Chondrocyte (in vitro differentiated cells): ENCODE data around the gene BCAT1. TPM values are rescaled to one million over a fixed set of nuclear protein-coding genes. Genes with fewer than 3 reads are reported as not detected.
A peak's percentile ranks its signal among the peaks of the same experiment; 100 is the strongest.
"Not testable (repeated sequence)": the region's sequence is repeated elsewhere in the genome, so short reads cannot be mapped to it uniquely, and the experiment has no call there.

Experiments
- DNase-seq: peaks from one replicate; pipeline ENCODE4 v3.0.0; 2021; ENCODE audit warnings: mixed read lengths, low spot score
- H3K27ac Mint-ChIP-seq: one replicate; pipeline ENCODE4 v1.8.0; 2021; ENCODE audit warnings: mild to moderate bottlenecking, moderate library complexity, mixed read lengths; ENCODE audit not compliant: unreplicated experiment
- H3K27me3 Mint-ChIP-seq: 2 replicates; pipeline ENCODE4 v1.8.0; 2021; ENCODE audit warnings: low read depth, mixed read lengths
- H3K36me3 Mint-ChIP-seq: 2 replicates; pipeline ENCODE4 v1.8.0; 2021; ENCODE audit warnings: low read depth, mixed read lengths
- H3K4me1 Mint-ChIP-seq: 2 replicates; pipeline ENCODE4 v1.8.0; 2021; ENCODE audit warnings: low read depth, mild to moderate bottlenecking, mixed read lengths
- H3K4me3 Mint-ChIP-seq: one replicate; pipeline ENCODE4 v1.8.0; 2021; ENCODE audit warnings: mild to moderate bottlenecking, moderate library complexity, mixed read lengths; ENCODE audit not compliant: unreplicated experiment
- H3K9me3 Mint-ChIP-seq: 2 replicates; pipeline ENCODE4 v1.8.0; 2021; ENCODE audit warnings: low read depth, mixed read lengths
- CTCF ChIP-seq: fragments of 200-600 bp; sonication (generic); IDR thresholded peaks from 2 replicates; pipeline ENCODE4 v1.5.0; 2021; ENCODE audit warnings: antibody characterized with exemption, mild to moderate bottlenecking, moderate library complexity
- total RNA-seq: library from RNA; stranded (reverse); gene quantifications from 3 replicates; pipeline ENCODE4 v1.2.1, GENCODE V29; 2021

BCAT1 gene
- total RNA-seq, 1 donor from 2014 or later: 240 TPM

GRCh38 chr12:24880732-24881131 lies 68.2 kb downstream of the BCAT1 start:
- H3K36me3 Mint-ChIP-seq: peaks cover 36% of the 10 kb centered on the region
- peaks cover 10% of the 10 kb centered on the region for H3K4me1 Mint-ChIP-seq
- DNase-seq: no peak
- no peak overlapping the region for H3K27ac Mint-ChIP-seq
- no peak overlapping the region for H3K4me3 Mint-ChIP-seq
- H3K9me3 Mint-ChIP-seq: no peaks in the 10 kb centered on the region
- no peak for TF ChIP-seq CTCF
- H3K27me3 Mint-ChIP-seq: no peaks in the 10 kb centered on the region

- H3K27ac Mint-ChIP-seq: peak overlapping the region; percentile 52
- no peaks in the 10 kb centered on the region for H3K27me3 Mint-ChIP-seq
- H3K4me1 Mint-ChIP-seq: peaks cover 10% of the 10 kb centered on the region
- no peak for DNase-seq
- no peaks in the 10 kb centered on the region for H3K9me3 Mint-ChIP-seq
- H3K36me3 Mint-ChIP-seq: peaks cover 43% of the 10 kb centered on the region
- no peak overlapping the region for H3K4me3 Mint-ChIP-seq
- no peak for TF ChIP-seq CTCF
These were observed 69.3 kb downstream of the BCAT1 start for GRCh38 chr12:24879644-24880043.

DNA sequence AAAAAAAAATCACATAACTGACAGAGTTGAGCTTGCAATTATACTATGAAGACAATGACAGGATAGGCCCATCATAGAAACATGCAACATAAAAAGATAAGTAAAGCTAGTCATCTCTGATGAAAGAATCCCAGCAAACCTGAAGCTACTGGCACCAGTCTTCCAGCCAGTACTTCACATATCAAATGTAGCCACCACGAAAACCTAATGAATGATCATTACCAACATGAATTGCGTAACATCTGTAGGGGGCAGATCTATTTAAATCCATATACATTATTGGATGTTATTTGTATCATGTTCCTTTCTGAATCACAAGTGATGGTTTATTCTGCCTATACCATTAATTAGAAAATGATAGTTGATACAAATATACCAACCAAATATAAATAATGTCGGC lies 73.9 kb downstream of the BCAT1 start:
- Mint-ChIP-seq H3K27me3 (no peaks in the 10 kb centered on the region), H3K36me3 (peaks cover 43% of the 10 kb centered on the region), H3K4me1 (peaks cover 4% of the 10 kb centered on the region), H3K9me3 (no peaks in the 10 kb centered on the region), H3K4me3 (no peak overlapping the region), H3K27ac (no peak overlapping the region)
- no peak for TF ChIP-seq CTCF
- no peak for DNase-seq

DNA sequence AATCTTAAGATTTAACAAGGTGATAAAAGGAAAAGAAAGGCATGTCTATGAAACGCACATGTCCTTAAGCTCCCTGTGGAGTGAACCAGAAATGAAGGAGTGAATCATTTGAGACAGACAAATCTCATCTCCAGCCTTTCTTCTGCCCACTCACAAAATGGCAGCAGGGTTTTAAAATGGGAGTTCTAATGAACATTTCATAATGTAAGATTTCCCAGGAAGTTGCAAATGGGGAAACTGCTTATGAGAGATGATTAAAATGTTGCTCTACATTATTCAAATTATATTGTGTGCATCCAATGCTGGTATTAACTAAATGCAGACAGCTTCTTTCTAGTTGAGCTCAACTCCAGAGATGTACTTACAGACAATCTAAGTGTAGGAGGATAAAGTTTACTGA lies 76.7 kb downstream of the BCAT1 start:
- peaks cover 27% of the 10 kb centered on the region for H3K36me3 Mint-ChIP-seq
- H3K27me3 Mint-ChIP-seq: no peaks in the 10 kb centered on the region
- H3K27ac Mint-ChIP-seq: no peak overlapping the region
- no peak for TF ChIP-seq CTCF
- peaks cover 10% of the 10 kb centered on the region for H3K4me1 Mint-ChIP-seq
- no peak for DNase-seq
- H3K9me3 Mint-ChIP-seq: no peaks in the 10 kb centered on the region
- H3K4me3 Mint-ChIP-seq: no peak overlapping the region

- not testable (repeated sequence) for H3K27ac Mint-ChIP-seq, DNase-seq, H3K4me3 Mint-ChIP-seq, H3K27me3 Mint-ChIP-seq
- Mint-ChIP-seq H3K9me3 (peaks cover 13% of the 10 kb centered on the region), H3K4me1 (peaks cover 51% of the 10 kb centered on the region), H3K36me3 (peaks cover 23% of the 10 kb centered on the region)
These were observed 82.8 kb downstream of the BCAT1 start for GRCh38 chr12:24866139-24866538.

- TF ChIP-seq CTCF: no peak
- Mint-ChIP-seq H3K27ac (peak overlapping the region; percentile 90), H3K27me3 (no peaks in the 10 kb centered on the region), H3K4me1 (peaks cover 65% of the 10 kb centered on the region), H3K36me3 (peaks cover 21% of the 10 kb centered on the region), H3K4me3 (no peak overlapping the region), H3K9me3 (peaks cover 13% of the 10 kb centered on the region)
- no peak for DNase-seq
These were observed 84.1 kb downstream of the BCAT1 start for GRCh38 chr12:24864796-24865125.
